DND-41 (cell line): Measurements from ENCODE around the gene GIMAP8.

Source experiments
- CTCF ChIP-seq: IDR thresholded peaks from 2 replicates; pipeline ENCODE4 v1.5.1; 2012; ENCODE audit warnings: borderline replicate concordance, low read length, moderate library complexity, mild to moderate bottlenecking; ENCODE audit not compliant: poor library complexity, severe bottlenecking; ENCODE audit errors: extremely low read depth
- EZH2 ChIP-seq: IDR thresholded peaks from 3 replicates; pipeline ENCODE4 v1.6.1; 2012; ENCODE audit warnings: borderline replicate concordance, low read depth, mild to moderate bottlenecking, moderate library complexity, low read length, inconsistent platforms; ENCODE audit not compliant: severe bottlenecking

DNA sequence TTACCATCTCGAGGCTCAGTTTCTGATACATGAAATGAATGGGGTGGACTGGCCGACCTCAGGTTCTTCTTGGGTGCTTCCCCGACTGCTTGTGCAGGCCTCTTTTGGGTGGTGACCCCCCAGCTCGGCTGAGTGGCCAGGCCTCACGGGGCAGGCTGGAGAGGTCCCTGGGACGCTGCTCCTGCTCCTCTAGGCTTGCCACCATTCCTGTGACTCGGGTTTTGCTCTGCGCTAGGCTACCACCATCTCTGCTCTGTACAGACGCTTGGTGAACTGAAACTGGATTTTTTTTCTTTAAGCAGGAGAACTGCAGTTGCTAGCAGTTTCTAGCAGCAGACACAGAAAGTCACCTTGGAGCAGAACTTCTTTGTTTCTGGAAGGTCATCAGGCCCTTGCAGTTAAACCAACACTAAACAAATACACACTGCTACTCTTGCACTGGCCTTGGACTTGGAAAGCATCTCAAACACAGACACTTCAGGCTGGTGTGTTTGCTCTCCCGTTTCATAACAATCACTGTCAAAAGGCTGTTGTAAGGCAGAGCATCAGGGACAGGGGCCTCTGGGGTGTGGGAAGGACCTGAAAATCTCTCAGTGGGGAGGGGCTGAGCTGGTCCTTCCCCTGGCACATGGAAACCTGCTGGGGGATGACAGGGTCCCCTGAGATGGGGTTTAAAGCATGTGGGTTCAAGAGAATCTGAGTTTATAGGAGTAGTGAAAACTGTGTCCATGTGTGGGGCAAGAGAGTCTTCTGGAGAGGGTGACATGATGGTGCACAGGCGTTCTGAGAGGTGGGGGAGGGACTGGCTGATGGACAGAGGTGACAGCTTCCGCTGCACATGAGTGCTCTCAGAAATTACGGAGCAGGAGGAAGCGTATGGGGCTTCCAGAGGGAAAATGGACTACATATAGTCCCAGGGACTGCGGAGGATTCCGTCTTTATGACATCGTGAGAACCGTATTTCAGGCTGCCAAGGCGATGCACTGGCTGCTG, 35.0 kb upstream of the GIMAP8 start:
- no peak for TF ChIP-seq CTCF
- no peak for TF ChIP-seq EZH2
